Loucy (cell line): Measurements from ENCODE around the gene GSDME.
"Not testable (repeated sequence)": the region's sequence is repeated elsewhere in the genome, so short reads cannot be mapped to it uniquely, and the experiment has no call there.

Experiments
- EZH2phosphoT487 ChIP-seq: fragments of 200-600 bp; IDR thresholded peaks from 2 replicates; pipeline ENCODE4 v1.6.1; 2018; ENCODE audit warnings: antibody characterized with exemption, mild to moderate bottlenecking, moderate library complexity, borderline replicate concordance
- TF ChIP-seq, protein P1 (sequence below): fragments of 200-600 bp; sonication (generic); conservative IDR thresholded peaks from 2 replicates; pipeline ENCODE4 v1.5.1; 2014; ENCODE audit warnings: mild to moderate bottlenecking, antibody characterized with exemption, low read length

DNA sequence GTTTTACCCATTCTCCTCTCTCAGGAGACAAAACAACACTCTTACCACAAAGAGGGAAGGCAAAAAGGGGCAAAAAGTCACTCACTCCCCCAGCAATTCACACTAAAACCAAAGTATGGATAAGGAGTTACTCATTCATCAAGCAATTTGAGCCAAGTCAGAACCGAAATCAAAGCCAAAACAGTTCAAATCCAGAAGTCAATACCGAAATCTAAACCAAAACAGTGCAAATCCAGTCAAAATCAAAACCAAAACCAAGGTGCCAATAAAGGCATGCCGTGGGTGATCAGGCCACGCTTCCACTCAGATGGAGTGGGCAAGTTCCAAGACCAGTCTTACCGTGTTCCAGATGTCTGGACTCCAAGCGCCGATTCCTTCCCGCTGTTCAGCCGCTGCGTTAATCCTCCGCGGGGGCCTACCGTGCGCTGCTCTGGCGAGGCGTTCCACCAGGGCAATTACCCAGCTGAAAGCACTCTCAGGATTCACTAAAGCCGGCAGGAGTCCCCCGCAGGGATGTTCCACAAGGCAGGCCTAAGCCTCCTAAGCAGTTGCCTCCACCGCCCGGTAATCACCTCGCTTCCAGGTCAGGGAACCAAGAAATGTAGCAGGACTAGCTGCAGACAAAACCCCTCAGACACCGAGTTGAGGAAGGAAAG lies 37.6 kb upstream of the GSDME start:
- TF ChIP-seq, protein P1, sequence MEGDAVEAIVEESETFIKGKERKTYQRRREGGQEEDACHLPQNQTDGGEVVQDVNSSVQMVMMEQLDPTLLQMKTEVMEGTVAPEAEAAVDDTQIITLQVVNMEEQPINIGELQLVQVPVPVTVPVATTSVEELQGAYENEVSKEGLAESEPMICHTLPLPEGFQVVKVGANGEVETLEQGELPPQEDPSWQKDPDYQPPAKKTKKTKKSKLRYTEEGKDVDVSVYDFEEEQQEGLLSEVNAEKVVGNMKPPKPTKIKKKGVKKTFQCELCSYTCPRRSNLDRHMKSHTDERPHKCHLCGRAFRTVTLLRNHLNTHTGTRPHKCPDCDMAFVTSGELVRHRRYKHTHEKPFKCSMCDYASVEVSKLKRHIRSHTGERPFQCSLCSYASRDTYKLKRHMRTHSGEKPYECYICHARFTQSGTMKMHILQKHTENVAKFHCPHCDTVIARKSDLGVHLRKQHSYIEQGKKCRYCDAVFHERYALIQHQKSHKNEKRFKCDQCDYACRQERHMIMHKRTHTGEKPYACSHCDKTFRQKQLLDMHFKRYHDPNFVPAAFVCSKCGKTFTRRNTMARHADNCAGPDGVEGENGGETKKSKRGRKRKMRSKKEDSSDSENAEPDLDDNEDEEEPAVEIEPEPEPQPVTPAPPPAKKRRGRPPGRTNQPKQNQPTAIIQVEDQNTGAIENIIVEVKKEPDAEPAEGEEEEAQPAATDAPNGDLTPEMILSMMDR, result not testable (repeated sequence)
- TF ChIP-seq EZH2phosphoT487, result not testable (repeated sequence)
